ENCODE measurements around the gene SLC34A3. TPM values are rescaled to one million over a fixed set of nuclear protein-coding genes. Genes with fewer than 3 reads are reported as not detected.

SLC34A3 gene
- total and polyA plus RNA-seq, 2 donors (not counting 3 experiments of a cell fraction or from before 2014, with no cell fraction given): not detected

GRCh38 chr9:137188490-137189296 is 42.0 kb upstream of the SLC34A3 start, which contains the start of the genes ANAPC2 and SSNA1:
TSS of gene ANAPC2 (minus strand) at chr9:137188560. CDS start at chr9:137188532, 28 bp downstream.
TSS of gene SSNA1 (plus strand) at chr9:137188676. CDS start at chr9:137188727, 51 bp downstream.
- dilution Hi-C loops (cut with MboI; ENCODE audit: extremely low pct_ligation_motif_present, low sequenced_read_pairs) (no loop called here), intact Hi-C loops (cut with micrococcal nuclease) (loop anchor here (1.0 to 2.0 kb wide), 3 partner anchors 12 to 35 kb away; partner anchors contain the start of genes NDOR1, TMEM203 and TPRN)
- H3K9me3 ChIP-seq (replicated peaks; ENCODE audit: control insufficient read depth, insufficient read depth, low read length): no peaks in the 10 kb centered on the region
- H3K27ac ChIP-seq (ENCODE audit: insufficient read depth, low read depth, low read length): peak within 1 kb of the TSS; percentile 48
- BruUV-seq (replicated peaks): no TSS peak
- ChIA-PET CTCF (interaction anchor here (0.9 to 3.1 kb wide), 21 partner anchors 9 to 160 kb away, joined by 3 to 30 read pairs (median 4); partner anchors contain the start of genes GRIN1, MAN1B1, NDOR1 and RNF208), POLR2A (interaction anchor here (0.7 to 1.8 kb wide), 5 partner anchors 10 to 73 kb away, joined by 3 to 7 read pairs (median 4); partner anchors contain the start of genes NDOR1, TMEM203 and TPRN)
- no peaks in the 10 kb centered on the region for H4K20me1 ChIP-seq (replicated peaks; ENCODE audit: control insufficient read depth, extremely low read depth, insufficient read depth, low read length)
- peak within 1 kb of the TSS; percentile 57 to 86 (median 64) for H3K4me3 ChIP-seq (replicated peaks in 1 of 3; ENCODE audit: insufficient read depth in 1 of 3, low read depth in 1 of 3, low read length in 3 of 3)
- no peaks in the 10 kb centered on the region for H3K9me1 ChIP-seq (replicated peaks; ENCODE audit: control insufficient read depth, extremely low read depth, insufficient read depth, low read length)
- H3K4me1 ChIP-seq (ENCODE audit: control insufficient read depth, extremely low read depth, insufficient read depth, low read length): peaks cover 17% of the 10 kb centered on the region
- H3K27me3 ChIP-seq (ENCODE audit: control insufficient read depth in 2 of 2, insufficient read depth in 2 of 2, low read length in 2 of 2): no peaks in the 10 kb centered on the region
- FAIRE-seq (peak; percentile 88), DNase-seq (ENCODE audit: low read depth, low spot score) (peak; percentile 95)
- peaks cover 33% of the 10 kb centered on the region for H3K79me2 ChIP-seq (ENCODE audit: control insufficient read depth, insufficient read depth, low read length)
- TF ChIP-seq POLR2AphosphoS5 (IDR thresholded peaks at IDR 0.05; ENCODE audit: insufficient read depth, low read depth, low read length) (peak; percentile 98), CTCF (IDR thresholded peaks at IDR 0.05; ENCODE audit: extremely low read depth in 1 of 2, insufficient read depth in 1 of 2, low read depth in 1 of 2, low read length in 2 of 2) (peak; percentile 32 to 40), MAX (IDR thresholded peaks at IDR 0.05; ENCODE audit: insufficient read depth, insufficient read length) (peak; percentile 76), EZH2 (IDR thresholded peaks at IDR 0.05; ENCODE audit: borderline replicate concordance, low read depth, low read length, severe bottlenecking) (no peak), POLR2A (IDR thresholded peaks at IDR 0.05; ENCODE audit: low read depth, low read length) (peak; percentile 80), JUN (IDR thresholded peaks at IDR 0.05; ENCODE audit: borderline replicate concordance, insufficient read depth, insufficient read length, low read depth) (peak; percentile 49), MYC (IDR thresholded peaks at IDR 0.05; ENCODE audit: low read depth, low read length) (peak; percentile 79), GATA2 (IDR thresholded peaks at IDR 0.05; ENCODE audit: insufficient read depth, insufficient read length, low read depth, low read length) (no peak)
- peak within 1 kb of the TSS; percentile 62 for H3K4me2 ChIP-seq (ENCODE audit: insufficient read depth, low read length)
- H2AFZ ChIP-seq (ENCODE audit: low read depth, low read length): peak within 1 kb of the TSS; percentile 73
- peak within 1 kb of the TSS; percentile 61 for H3K9ac ChIP-seq (replicated peaks; ENCODE audit: extremely low read depth, insufficient read depth, low read length)
- H3K36me3 ChIP-seq (ENCODE audit: control insufficient read depth in 2 of 2, extremely low read depth in 1 of 2, insufficient read depth in 2 of 2, low read length in 2 of 2): peaks cover 0 to 32% of the 10 kb centered on the region in 2 experiments
